Head of caudate nucleus (tissue), 42 donors: ENCODE results near the gene JADE1.

ENCODE experiments used
- DNase-seq, 42 donors: peaks; one replicate each; pipeline versions ENCODE4 v3.0.0 to v3.0.0-alpha.2; 2020 to 2021; ENCODE audit warnings: mixed read lengths in 7 of 42
- intact Hi-C: fragments of 100-400 bp; cut with DNase I; formaldehyde crosslinking; loops from one replicate; pipeline ENCODE4 v1.15.0; 2022

The JADE1 gene

DNA sequence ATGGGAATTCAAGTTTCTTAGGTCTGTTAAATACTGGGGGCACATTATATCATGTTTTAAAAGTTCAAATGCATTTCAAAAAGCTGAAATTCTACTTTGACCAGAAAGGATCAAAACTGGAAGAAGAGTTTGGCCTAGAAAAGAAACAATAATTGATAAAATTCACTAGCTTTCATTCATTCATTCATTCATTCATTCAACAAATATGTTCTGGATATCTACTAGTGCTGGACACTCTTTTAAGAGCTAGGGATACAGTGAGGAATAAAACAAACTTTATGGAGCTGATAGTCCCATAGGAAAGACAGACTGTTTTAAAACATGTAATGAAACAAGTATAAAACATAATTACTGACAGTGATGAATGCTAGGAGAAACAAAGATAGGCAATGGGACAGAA, 106.0 kb downstream of the JADE1 start:
- no peak for DNase-seq
- intact Hi-C loops, result no loop called here

DNA sequence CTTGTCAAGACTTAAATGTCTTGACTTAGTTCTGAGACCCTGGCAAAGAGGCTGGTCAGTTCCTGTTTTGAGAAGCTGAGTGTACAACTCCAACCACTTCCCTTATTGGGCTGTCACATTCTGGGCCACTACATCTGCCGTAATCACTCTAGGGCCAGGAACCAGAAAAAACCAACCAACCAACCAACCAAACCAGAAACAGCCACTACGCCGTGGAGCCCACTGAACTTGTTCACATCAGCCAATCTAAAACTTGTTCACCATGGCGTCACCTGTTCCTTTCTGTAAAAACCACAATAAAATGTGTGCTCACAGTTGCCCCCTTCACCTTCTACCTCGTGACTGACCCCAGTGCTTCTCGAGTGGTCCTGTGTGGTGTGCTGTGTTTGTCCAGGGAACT, 107.3 kb downstream of the JADE1 start:
- peak in 27 of 42 donors; percentile 5 to 56 (median 18) for DNase-seq
- intact Hi-C loops, result no loop called here

DNA sequence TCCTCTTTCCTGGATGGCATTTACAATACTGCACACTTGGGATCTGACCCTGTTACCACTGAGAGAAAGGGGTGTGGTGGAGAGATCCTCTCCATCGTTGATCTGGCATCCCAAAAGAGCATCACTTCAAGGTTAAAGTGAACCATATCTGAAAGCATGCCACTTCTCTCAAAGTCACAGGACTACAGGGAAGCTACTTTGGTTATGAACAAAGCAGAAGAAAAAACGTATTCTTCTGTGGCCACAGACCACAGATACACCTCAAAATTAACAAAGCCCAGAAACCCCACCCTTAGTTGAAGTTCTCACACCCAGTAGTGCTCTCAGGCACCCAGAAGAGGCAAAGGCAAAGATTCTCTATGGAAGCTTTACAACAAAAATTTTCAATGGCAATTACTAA, 108.3 kb downstream of the JADE1 start:
- no peak for DNase-seq
- intact Hi-C loops, result no loop called here

DNA sequence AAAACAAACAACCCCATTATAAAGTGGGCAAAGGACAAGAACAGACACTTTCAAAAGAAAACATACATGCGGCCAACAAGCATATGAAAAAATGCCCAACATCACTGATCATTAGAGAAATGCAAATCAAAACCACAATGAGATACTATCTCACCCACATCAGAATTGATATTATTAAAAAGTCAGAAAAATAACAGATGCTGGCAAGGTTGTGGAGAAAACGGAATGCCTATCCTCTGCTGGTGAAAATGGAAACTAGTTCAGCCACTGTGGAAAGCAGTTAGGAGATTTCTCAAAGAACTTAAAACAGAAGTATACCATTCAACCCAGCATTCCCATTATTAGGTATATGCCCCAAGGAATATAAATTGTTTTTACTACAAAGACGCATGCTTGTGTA, 112.5 kb downstream of the JADE1 start:
- intact Hi-C loops, result no loop called here
- no peak for DNase-seq
